ENCODE measurements around the gene SULT1E1. TPM values are rescaled to one million over a fixed set of nuclear protein-coding genes. Genes with fewer than 3 reads are reported as not detected.

SULT1E1 gene
- total and polyA plus RNA-seq, 10 of the 15 experiments (the other 5 are each of a cell fraction or from before 2014, with no cell fraction given) = not detected

DNA sequence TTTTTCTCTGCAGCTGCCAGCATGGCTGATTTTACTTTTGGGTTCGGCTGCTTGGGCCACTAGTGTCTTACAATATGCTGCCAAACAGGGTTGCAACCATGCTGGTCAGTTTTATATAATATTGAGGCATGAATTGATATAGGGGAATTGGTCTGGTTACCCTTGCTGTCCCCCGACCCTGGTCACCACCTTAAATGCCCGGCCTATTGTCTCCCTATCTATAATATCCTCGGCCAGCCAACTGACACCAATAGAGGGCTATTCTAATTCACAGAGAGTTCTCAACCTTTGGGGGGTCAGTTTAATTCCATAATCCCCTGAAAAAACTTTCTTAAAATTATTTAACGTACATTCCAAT, 28.7 kb downstream of the SULT1E1 start:
- POLR2A ChIA-PET = no interaction called here
- Histone ChIP-seq H4K20me1 (ENCODE audit: control insufficient read depth, insufficient read depth) (no peaks in the 10 kb centered on the region), H3K36me3 (ENCODE audit: control insufficient read depth in 2 of 2, insufficient read depth in 2 of 2, low read length in 1 of 2) (no peaks in the 10 kb centered on the region), H3K27me3 (replicated peaks in 1 of 2; ENCODE audit: control insufficient read depth in 2 of 2, insufficient read depth in 2 of 2, low read length in 1 of 2) (no peaks in the 10 kb centered on the region), H3K4me2 (ENCODE audit: control insufficient read depth, insufficient read depth) (peak overlapping the region; percentile 49), H3K79me2 (ENCODE audit: control insufficient read depth, insufficient read depth, low read length) (no peaks in the 10 kb centered on the region), H2AFZ (ENCODE audit: control insufficient read depth, low read depth, low read length) (peak overlapping the region; percentile 81), H3K9me3 (replicated peaks; ENCODE audit: control insufficient read depth, insufficient read depth, low read length) (no peaks in the 10 kb centered on the region; the same call in 2 of the 3 replicates), H3K4me1 (ENCODE audit: control insufficient read depth, insufficient read depth, low read length) (peaks cover 19% of the 10 kb centered on the region), H3K27ac (ENCODE audit: control insufficient read depth, insufficient read depth) (no peak overlapping the region), H3K9ac (ENCODE audit: control insufficient read depth, insufficient read depth, low read length) (no peak overlapping the region), H3K4me3 (no peak overlapping the region)
- in situ Hi-C loops (cut with MboI) = loop anchor here (25.0 kb wide), 1 partner anchor 1194 kb away; no protein-coding TSS in a partner anchor
- 24% methylated on average over 5 of the region's 5 CpGs for WGBS (ENCODE audit: insufficient coverage, insufficient replicate concordance, low lambda C conversion rate, missing lambda C conversion rate)
- no peak for ATAC-seq
- no peak for FAIRE-seq
- RAD21 ChIA-PET (ENCODE audit: unreplicated experiment) = no interaction called here
- CTCF ChIA-PET = interaction anchor here (1.3 to 1.5 kb wide), 3 partner anchors 38 to 141 kb away, joined by 4 to 5 read pairs (median 4); no protein-coding TSS in a partner anchor
- DNase-seq (ENCODE audit: low read depth, low spot score) = no peak
- intact Hi-C loops (cut with micrococcal nuclease; ENCODE audit: unreplicated experiment) = no loop called here
- TF ChIP-seq PRDM15 (CRISPR knock-in tag; IDR thresholded peaks at IDR 0.05) = no peak
- TF ChIP-seq, protein P1, sequence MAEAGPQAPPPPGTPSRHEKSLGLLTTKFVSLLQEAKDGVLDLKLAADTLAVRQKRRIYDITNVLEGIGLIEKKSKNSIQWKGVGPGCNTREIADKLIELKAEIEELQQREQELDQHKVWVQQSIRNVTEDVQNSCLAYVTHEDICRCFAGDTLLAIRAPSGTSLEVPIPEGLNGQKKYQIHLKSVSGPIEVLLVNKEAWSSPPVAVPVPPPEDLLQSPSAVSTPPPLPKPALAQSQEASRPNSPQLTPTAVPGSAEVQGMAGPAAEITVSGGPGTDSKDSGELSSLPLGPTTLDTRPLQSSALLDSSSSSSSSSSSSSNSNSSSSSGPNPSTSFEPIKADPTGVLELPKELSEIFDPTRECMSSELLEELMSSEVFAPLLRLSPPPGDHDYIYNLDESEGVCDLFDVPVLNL (IDR thresholded peaks at IDR 0.05; ENCODE audit: low read depth, low read length) = no peak
- BruUV-seq (replicated peaks) = no TSS peak
- SMC1A ChIA-PET (ENCODE audit: uncharacterized antibody, unreplicated experiment) = interaction anchor here (1.0 to 4.6 kb wide), 7 partner anchors 8 to 141 kb away, joined by 3 to 21 read pairs (median 3); no protein-coding TSS in a partner anchor

Data from GM12878 (cell line).